Measurements from ENCODE around the gene IFFO2. TPM values are rescaled to one million over a fixed set of nuclear protein-coding genes. Genes with fewer than 3 reads are reported as not detected.
A peak's percentile ranks its signal among the peaks of the same experiment; 100 is the strongest.
"Not testable (repeated sequence)": the region's sequence is repeated elsewhere in the genome, so short reads cannot be mapped to it uniquely, and the experiment has no call there.

Gene IFFO2
- total RNA-seq, 1 donor from 2014 or later = 32.3 TPM

GRCh38 chr1:18878538-18879214, 77.8 kb downstream of the IFFO2 start:
- no peaks in the 10 kb centered on the region for H3K27me3 Mint-ChIP-seq
- no peaks in the 10 kb centered on the region for H3K36me3 Mint-ChIP-seq (ENCODE audit: low read depth)
- intact Hi-C loops (cut with micrococcal nuclease) = no loop called here
- H3K27ac Mint-ChIP-seq = no peak overlapping the region
- H3K4me3 Mint-ChIP-seq = no peak overlapping the region
- no peaks in the 10 kb centered on the region for H3K9me3 Mint-ChIP-seq
- H3K4me1 Mint-ChIP-seq = no peaks in the 10 kb centered on the region
- DNase-seq = no peak

DNA sequence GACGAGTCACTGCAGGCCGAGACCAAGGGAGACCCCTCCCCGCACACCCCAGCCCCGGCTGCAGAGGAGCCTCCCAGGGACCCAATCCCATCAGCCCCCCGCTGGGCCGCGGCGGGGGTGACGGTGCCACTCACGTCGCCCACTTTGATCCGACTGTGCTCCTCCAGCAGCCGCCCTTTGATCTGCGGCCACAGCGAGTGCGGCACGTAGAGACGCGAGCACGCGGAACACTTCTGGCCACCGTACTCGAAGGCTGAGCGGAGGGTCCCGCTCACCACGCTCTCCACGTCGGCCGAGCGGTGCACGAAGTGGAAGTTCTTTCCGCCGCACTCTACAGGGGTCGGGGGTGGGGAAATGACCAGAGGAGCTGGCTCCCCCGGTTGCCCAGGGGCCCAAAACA, 79.2 kb downstream of the IFFO2 start:
- no peak overlapping the region for H3K4me3 Mint-ChIP-seq
- H3K36me3 Mint-ChIP-seq (ENCODE audit: low read depth) = no peaks in the 10 kb centered on the region
- no peak for DNase-seq
- H3K27me3 Mint-ChIP-seq = no peaks in the 10 kb centered on the region
- intact Hi-C loops (cut with micrococcal nuclease) = no loop called here
- no peak overlapping the region for H3K27ac Mint-ChIP-seq
- no peaks in the 10 kb centered on the region for H3K4me1 Mint-ChIP-seq
- H3K9me3 Mint-ChIP-seq = no peaks in the 10 kb centered on the region

GRCh38 chr1:18876210-18876609, 80.3 kb downstream of the IFFO2 start:
- intact Hi-C loops (cut with micrococcal nuclease) = no loop called here
- Mint-ChIP-seq H3K9me3 (no peaks in the 10 kb centered on the region), H3K27me3 (no peaks in the 10 kb centered on the region), H3K36me3 (ENCODE audit: low read depth) (no peaks in the 10 kb centered on the region), H3K4me3 (no peak overlapping the region), H3K27ac (no peak overlapping the region), H3K4me1 (no peaks in the 10 kb centered on the region)
- DNase-seq = no peak

- Mint-ChIP-seq H3K27me3 (no peaks in the 10 kb centered on the region), H3K4me3 (no peak overlapping the region), H3K36me3 (ENCODE audit: low read depth) (no peaks in the 10 kb centered on the region), H3K27ac (no peak overlapping the region), H3K9me3 (no peaks in the 10 kb centered on the region), H3K4me1 (no peaks in the 10 kb centered on the region)
- intact Hi-C loops (cut with micrococcal nuclease) = no loop called here
- no peak for DNase-seq
Measured at GRCh38 chr1:18875796-18876128, 80.7 kb downstream of the IFFO2 start.

GRCh38 chr1:18875107-18875795, 81.2 kb downstream of the IFFO2 start:
- intact Hi-C loops (cut with micrococcal nuclease) = no loop called here
- Mint-ChIP-seq H3K9me3 (no peaks in the 10 kb centered on the region), H3K27me3 (no peaks in the 10 kb centered on the region), H3K36me3 (ENCODE audit: low read depth) (no peaks in the 10 kb centered on the region), H3K4me1 (no peaks in the 10 kb centered on the region), H3K4me3 (no peak overlapping the region), H3K27ac (no peak overlapping the region)
- DNase-seq = peak; percentile 90

- no peak overlapping the region for H3K27ac Mint-ChIP-seq
- no peaks in the 10 kb centered on the region for H3K9me3 Mint-ChIP-seq
- DNase-seq = no peak
- no peaks in the 10 kb centered on the region for H3K27me3 Mint-ChIP-seq
- intact Hi-C loops (cut with micrococcal nuclease) = no loop called here
- no peaks in the 10 kb centered on the region for H3K4me1 Mint-ChIP-seq
- no peaks in the 10 kb centered on the region for H3K36me3 Mint-ChIP-seq (ENCODE audit: low read depth)
- H3K4me3 Mint-ChIP-seq = no peak overlapping the region
Measured at GRCh38 chr1:18874600-18874999, 81.9 kb downstream of the IFFO2 start.

- no peaks in the 10 kb centered on the region for H3K4me1 Mint-ChIP-seq
- DNase-seq = no peak
- no peaks in the 10 kb centered on the region for H3K36me3 Mint-ChIP-seq (ENCODE audit: low read depth)
- H3K27ac Mint-ChIP-seq = no peak overlapping the region
- H3K9me3 Mint-ChIP-seq = no peaks in the 10 kb centered on the region
- no peaks in the 10 kb centered on the region for H3K27me3 Mint-ChIP-seq
- no peak overlapping the region for H3K4me3 Mint-ChIP-seq
- intact Hi-C loops (cut with micrococcal nuclease) = no loop called here
Measured at GRCh38 chr1:18874036-18874435, 82.4 kb downstream of the IFFO2 start.

GRCh38 chr1:18872071-18872611, 84.3 kb downstream of the IFFO2 start:
- Mint-ChIP-seq H3K27ac (no peak overlapping the region), H3K9me3 (no peaks in the 10 kb centered on the region), H3K27me3 (no peaks in the 10 kb centered on the region), H3K36me3 (ENCODE audit: low read depth) (no peaks in the 10 kb centered on the region), H3K4me1 (no peaks in the 10 kb centered on the region), H3K4me3 (no peak overlapping the region)
- no peak for DNase-seq
- intact Hi-C loops (cut with micrococcal nuclease) = no loop called here

DNA sequence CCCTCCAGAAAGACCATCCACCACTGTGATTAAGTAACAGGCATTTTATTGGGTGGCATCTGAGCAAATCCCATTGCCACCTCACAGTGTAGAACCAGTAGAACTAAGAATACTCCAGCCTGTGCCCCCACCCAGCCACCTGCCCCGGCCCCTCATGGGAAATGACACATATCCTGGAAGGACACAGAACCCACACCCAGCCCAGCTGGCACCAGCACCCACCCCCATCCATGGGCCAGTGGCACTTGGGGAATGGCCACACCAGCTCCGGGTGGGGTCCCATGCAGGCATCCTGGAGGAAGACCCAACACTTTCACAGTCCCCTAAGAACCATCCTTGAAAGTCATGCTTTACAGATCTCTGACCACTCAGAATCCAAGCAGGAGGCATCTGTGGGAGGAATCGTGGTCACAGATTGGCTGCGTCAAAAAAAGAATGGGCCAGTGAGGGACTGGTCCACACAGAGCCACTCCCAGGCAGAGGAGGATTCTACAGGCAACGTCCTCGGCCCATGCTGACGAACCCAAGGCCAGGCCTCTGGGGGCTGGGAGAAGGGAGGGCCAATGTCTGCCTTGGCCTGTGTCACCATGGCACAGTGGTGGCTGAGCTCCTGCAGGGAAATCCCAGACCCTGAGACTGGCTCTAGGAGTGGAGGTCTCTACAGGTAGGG, 84.9 kb downstream of the IFFO2 start:
- no peak overlapping the region for H3K27ac Mint-ChIP-seq
- H3K4me1 Mint-ChIP-seq = no peaks in the 10 kb centered on the region
- no peak overlapping the region for H3K4me3 Mint-ChIP-seq
- intact Hi-C loops (cut with micrococcal nuclease) = no loop called here
- no peaks in the 10 kb centered on the region for H3K27me3 Mint-ChIP-seq
- H3K9me3 Mint-ChIP-seq = no peaks in the 10 kb centered on the region
- H3K36me3 Mint-ChIP-seq (ENCODE audit: low read depth) = no peaks in the 10 kb centered on the region
- no peak for DNase-seq

DNA sequence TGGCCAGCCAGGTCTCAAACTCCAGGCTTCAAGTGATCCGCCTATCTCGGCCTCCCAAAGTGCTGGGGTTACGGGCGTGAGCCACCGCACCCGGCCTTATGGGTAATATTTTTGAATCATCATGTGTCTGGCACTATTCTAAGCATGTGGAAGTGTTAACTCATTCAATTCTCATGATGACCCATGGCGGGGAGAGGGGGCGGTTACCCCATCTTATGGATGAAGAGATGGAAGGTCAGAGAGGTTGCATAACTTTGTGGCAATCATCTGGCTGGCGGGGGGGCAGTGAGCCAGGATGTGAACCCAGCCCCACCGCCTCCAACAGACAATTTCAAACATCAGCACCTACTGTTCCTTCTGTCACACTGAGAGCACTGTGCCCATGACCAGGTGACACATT, 85.5 kb downstream of the IFFO2 start:
- Mint-ChIP-seq H3K9me3 (no peaks in the 10 kb centered on the region), H3K27me3 (no peaks in the 10 kb centered on the region), H3K4me1 (no peaks in the 10 kb centered on the region), H3K4me3 (no peak overlapping the region), H3K36me3 (ENCODE audit: low read depth) (no peaks in the 10 kb centered on the region), H3K27ac (no peak overlapping the region)
- no peak for DNase-seq
- intact Hi-C loops (cut with micrococcal nuclease) = no loop called here

- DNase-seq; H3K4me3 Mint-ChIP-seq; H3K27me3 Mint-ChIP-seq; H3K9me3 Mint-ChIP-seq; H3K27ac Mint-ChIP-seq; H3K36me3 Mint-ChIP-seq (ENCODE audit: low read depth); H3K4me1 Mint-ChIP-seq; intact Hi-C loops (cut with micrococcal nuclease): not testable (repeated sequence)
Measured at GRCh38 chr1:18870595-18870865, 85.9 kb downstream of the IFFO2 start.

- DNase-seq = no peak
- Mint-ChIP-seq H3K27ac (peak overlapping the region; percentile 45), H3K9me3 (no peaks in the 10 kb centered on the region), H3K4me3 (no peak overlapping the region), H3K27me3 (peaks cover 2% of the 10 kb centered on the region), H3K4me1 (no peaks in the 10 kb centered on the region), H3K36me3 (ENCODE audit: low read depth) (no peaks in the 10 kb centered on the region)
- intact Hi-C loops (cut with micrococcal nuclease) = no loop called here
Measured at GRCh38 chr1:18869847-18870594, 86.5 kb downstream of the IFFO2 start.

DNA sequence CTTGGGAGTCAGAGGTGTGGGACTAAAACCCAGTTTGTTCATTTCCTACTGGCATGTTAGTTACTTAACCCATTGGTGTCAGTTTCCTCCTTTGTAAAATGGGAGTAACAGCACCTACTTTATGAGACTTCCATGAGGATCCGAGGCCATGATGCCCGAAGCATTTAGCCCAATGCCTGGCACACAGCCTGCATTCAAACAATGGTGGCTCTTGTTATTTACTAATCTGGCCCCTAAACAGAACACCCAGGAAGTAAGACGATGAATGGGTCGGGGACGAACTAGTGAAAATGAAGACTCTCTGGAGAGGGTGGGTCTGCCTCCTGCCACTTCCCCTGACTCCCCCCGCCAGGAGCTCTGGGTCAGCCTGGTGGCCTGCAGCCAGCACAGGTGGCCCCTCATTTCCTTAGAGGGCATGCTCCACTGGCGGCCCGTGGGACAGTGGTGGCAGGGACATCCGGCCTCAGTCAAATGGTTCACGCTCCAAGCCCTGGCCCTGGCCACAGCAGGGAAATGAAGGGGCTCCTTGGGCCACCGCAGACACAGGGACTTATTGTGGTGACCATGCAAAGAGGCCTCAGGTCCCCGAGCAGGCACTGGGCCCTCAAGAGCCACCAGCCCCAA, 87.6 kb downstream of the IFFO2 start:
- intact Hi-C loops (cut with micrococcal nuclease) = no loop called here

GRCh38 chr1:18868354-18868753, 88.1 kb downstream of the IFFO2 start:
- intact Hi-C loops (cut with micrococcal nuclease) = no loop called here
- Mint-ChIP-seq H3K36me3 (ENCODE audit: low read depth) (no peaks in the 10 kb centered on the region), H3K9me3 (no peaks in the 10 kb centered on the region), H3K27me3 (peaks cover 2% of the 10 kb centered on the region), H3K4me3 (no peak overlapping the region), H3K27ac (no peak overlapping the region), H3K4me1 (no peaks in the 10 kb centered on the region)
- DNase-seq = no peak

More for the DNA sequence above, 87.6 kb downstream of the IFFO2 start:
- H3K4me3 Mint-ChIP-seq = no peak overlapping the region
- DNase-seq = no peak
- no peaks in the 10 kb centered on the region for H3K9me3 Mint-ChIP-seq
- H3K27me3 Mint-ChIP-seq = peaks cover 2% of the 10 kb centered on the region
- no peaks in the 10 kb centered on the region for H3K36me3 Mint-ChIP-seq (ENCODE audit: low read depth)
- H3K27ac Mint-ChIP-seq = no peak overlapping the region
- no peaks in the 10 kb centered on the region for H3K4me1 Mint-ChIP-seq
